ENCODE results near the gene CCT2.
A peak's percentile ranks its signal among the peaks of the same experiment; 100 is the strongest.
"Not testable (repeated sequence)": the region's sequence is repeated elsewhere in the genome, so short reads cannot be mapped to it uniquely, and the experiment has no call there.

The CCT2 gene

DNA sequence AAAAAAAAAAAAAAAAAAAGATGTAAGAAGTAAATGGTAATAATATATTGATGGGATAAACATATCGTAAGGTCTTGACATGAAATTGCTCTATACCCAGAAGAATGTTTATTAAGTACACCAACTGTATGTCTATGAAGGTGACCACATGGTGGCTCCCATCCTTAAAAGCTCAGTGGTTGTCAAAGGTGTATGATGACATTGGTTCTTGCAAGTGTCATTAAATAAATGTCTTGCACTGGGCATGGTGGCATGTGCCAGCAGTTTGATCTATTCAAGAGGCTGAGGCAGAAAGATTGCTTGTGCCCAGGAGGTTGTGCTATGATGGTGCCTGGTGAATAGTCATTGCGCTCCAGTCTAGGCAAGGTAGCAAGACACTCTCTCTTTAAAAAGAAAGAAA lies 10.4 kb downstream of the CCT2 start:
- no peak for DNase-seq

DNA sequence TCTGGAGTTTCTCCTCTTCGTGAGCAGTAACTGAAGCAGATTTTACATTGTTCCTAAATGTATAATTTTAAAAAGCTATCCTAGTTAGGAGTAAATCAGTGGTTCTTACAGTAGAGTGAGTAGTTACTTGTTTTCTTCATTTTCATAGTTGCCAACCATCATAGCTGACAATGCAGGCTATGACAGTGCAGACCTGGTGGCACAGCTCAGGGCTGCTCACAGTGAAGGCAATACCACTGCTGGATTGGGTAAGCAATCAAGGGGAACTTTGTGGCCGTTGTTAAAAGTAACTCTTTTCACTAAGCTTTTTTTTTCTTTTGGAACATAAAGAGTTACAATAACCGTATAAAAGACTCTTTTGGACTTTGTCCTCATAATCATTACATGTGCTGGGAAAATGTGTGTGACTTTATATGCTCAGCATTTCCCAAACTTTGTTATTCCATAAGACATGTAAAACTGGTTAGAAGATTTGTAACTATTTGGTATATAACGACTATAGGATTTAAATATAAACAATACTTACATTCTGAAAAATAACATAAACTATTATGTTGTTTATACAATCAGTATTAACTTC lies 13.0 kb downstream of the CCT2 start:
- no peak for DNase-seq

DNA sequence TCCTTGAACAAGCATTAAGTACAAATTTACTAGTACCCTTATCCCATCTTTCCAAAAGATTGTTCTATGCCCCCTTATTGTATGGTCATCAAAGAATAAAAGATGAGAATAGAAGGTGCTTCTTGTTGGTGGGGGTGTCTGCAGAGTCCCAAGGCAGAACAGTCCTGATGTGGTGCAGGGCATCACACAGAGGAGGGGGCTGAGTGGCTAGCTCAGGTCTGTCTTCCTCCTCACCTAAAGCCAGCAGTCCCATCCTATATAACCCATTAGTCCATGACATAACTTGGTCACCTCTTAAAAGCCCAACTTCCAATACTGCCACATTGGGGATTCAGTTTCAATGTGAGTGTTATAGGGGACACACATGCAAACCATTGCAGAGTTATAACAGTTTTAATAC lies 15.5 kb downstream of the CCT2 start:
- DNase-seq: no peak

DNA sequence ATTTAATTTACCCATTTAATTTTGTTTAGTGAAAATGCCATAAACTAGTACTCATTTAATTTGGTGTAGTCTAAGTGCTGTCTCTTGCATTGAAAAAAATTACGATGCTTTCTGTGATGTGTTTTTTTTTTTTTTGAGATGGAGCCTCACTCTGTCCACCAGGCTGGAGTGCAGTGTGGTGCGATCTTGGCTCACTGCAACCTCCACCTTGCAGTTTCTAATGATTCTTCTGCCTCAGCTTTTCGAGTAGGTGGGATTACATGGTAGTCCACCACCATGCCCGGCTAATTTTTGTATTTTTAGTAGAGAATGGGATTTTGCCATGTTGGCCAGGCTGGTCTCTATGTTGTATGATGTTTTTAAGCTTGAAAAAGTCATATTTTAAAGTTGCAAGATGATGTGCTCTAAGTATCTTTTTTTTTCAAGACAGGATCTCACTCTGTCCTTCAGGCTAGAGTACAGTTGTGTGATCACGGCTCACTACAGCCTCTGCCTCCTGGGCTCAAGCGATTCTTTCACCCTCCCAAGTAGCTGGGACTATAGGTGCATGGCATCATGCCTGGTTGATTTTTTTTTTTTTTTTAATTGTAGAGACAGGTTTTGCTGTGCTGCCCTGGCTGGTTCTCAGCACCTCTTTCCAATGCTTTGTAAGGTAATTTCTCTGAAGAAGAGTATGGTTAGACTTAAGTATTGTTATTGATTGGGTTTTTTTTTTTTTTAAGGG lies 16.9 kb downstream of the CCT2 start:
- no peak for DNase-seq

DNA sequence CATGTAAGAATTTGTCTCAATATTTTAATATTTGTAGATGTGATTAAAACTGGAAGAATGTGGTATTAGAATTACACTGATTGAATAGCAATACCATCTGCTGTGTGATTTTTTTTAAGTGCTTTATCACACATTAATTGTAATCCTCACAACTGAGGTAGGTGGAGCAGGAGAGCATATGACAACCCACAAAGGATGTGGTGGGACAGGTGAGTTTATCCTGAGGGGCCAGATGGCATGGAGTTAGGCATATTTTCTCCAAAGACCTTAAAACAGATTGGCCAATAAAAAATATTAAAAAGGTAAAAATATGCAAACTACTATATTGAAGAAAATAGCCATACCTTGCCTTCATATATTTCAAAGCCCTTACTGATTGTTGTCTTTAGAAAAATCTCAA lies 17.7 kb downstream of the CCT2 start:
- DNase-seq: no peak

DNA sequence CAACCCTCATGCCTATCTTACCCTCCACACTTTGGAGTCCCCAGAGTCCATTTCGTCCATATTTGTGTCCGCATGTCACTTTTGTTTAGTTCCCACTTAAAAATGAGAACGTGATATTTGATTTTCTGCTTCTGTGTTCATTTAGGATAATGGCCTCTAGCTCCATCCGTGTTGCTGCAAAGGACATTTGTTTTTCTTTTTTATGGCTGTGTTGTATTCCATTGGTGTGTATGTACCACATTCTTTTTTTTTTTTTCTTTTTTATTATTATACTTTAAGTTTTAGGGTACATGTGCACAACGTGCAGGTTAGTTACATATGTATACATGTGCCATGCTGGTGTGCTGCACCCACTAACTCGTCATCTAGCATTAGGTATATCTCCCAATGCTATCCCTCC lies 18.3 kb downstream of the CCT2 start:
- DNase-seq: not testable (repeated sequence)

DNA sequence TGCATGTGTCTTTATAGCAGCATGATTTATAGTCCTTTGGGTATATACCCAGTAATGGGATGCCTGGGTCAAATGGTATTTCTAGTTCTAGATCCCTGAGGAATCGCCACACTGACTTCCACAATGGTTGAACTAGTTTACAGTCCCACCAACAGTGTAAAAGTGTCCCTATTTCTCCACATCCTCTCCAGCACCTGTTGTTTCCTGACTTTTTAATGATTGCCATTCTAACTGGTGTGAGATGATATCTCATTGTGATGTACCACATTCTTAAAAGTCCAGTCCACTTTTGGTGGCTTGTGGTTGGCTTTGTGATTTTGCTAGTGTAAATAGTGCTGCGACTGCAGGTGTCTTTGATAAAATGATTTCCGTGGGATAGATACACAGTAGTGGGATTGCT lies 19.0 kb downstream of the CCT2 start:
- DNase-seq: not testable (repeated sequence)

DNA sequence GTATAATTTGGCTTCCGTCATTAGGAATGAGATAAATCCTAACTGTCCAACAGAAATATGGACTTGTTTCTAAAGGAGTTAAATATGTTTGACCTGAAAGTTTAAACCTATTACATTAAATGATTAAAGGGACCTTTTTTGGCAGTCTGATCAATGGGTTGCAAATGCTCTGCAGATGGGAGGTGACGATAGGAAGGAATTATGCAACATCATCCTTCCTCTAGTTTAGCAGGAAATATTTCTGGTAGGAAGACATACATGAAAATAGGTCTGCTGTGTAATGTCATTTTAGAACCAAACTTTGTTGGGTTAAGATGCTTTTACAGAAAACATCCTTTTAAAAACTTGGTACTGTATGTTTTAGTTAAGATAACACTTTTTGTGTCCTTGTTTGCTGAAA lies 22.9 kb downstream of the CCT2 start:
- no peak for DNase-seq

DNA sequence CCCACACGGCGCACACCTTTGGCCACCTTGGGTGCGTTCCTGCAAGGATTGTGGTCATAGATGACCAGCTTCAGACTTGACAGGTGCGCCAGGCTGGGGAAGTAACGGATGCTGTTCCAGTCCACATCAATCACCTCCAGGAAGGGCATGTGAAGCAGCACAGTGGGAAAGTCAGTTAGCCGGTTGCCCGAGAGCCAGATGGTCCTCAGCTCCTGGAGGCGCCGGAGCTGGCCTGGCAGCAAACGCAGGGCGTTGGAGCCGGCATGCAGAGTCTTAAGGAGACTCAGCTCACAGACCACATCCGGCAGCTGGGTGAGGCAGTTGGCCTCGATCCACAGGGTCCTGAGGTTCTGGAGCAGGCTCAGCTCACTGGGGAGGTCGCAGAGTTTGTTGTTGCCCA lies 24.9 kb downstream of the CCT2 start:
- DNase-seq: no peak

DNA sequence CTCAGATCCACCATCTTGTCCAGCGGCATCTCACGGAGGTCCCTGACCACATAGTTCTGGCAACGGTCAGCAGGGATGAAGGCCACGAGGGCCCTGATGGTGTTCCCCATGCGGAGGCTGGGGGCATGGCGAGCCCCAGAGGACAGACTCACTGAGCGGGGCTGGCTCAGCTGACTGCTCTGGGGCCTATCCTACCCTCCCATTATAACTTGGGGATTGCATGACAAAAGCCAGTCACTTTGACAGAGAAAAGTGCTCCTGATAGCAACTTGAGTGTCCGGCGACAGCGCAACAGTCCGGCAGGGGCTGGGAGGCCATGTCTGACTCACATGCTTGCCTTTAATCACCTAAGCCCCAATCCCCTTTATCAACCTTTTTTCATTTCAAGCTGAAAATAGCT lies 25.5 kb downstream of the CCT2 start, which contains the start of gene LRRC10:
Gene LRRC10, minus strand, starts transcription at position 179 of the 400 bp plus-strand sequence. Its CDS starts 69 bp downstream, at position 110.
- no peak for DNase-seq

DNA sequence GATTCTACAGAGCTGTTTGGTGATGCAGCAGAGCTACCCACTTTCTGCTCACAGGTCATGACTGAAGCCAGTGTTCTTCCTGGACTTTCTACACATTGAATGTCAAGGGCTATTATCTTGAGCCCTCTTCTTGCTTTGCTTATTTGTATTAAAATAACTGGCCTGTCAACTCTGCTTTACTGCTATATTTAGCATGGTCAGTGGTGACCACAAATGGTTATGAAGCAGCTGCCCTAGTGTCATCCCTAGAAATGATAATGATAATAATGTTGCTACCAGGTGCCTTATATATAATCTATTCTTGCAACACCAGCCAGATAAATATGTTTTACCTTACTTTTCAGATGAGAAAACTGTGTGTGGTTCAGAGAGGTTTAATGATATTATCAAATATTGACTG lies 28.1 kb downstream of the CCT2 start:
- DNase-seq: no peak

DNA sequence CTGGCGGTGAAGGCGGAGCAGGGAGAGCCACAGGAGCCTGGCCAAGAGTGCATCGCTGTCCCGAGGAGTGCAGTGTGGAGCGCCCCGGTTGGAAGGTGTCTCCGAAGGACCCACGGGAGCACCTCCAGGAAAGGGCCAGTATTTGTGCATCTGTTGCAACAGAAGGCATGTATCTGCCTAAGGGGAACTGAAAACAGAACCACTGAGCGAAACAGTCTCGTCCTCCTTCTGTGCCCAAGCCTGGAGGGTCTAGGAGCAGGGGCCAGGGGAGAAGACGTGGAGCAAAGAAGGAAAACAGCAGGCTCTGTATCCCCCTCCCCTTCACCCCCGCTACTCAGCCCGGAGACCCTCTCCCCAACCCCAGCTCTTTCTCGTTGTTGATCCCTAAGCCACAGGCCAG lies 30.8 kb downstream of the CCT2 start:
- DNase-seq: no peak

DNA sequence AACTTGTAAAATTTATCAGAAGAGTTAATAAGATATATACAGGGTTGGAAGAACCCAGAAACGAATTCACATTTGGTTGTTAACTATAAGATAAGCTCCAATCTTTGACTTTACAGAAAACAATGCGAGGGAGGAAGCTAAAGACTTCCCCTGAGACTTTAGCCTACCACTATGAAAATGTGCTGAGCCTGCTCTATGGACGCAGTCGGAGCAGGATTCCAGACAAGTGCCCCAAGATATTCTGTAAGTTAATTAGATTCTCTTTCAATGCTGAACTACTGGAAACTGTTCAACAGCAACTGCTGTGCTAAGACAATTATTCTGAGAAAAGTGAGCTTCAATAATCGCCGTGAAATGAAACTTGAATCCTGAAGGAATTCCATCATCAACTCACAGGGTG lies 33.8 kb downstream of the CCT2 start:
- DNase-seq: no peak

DNA sequence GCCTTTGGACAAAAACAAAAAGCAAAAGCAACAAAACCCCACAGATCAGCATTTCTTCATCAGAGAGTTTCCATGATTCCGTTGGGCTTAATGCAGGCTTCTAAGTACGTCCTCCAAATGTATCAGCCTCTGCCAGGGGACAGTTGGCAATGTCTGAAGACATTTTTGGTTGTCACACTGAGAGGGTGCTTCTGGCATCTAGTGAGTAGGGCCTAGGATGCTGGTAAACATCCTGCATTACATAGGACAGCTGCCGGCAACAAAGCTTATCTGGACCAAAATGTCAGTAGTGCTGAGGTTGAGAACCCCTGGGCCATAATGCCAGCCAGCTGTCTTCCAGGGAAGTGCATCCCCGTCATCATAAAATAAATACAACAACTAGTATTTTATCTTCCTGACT lies 34.8 kb downstream of the CCT2 start:
- no peak for DNase-seq

DNA sequence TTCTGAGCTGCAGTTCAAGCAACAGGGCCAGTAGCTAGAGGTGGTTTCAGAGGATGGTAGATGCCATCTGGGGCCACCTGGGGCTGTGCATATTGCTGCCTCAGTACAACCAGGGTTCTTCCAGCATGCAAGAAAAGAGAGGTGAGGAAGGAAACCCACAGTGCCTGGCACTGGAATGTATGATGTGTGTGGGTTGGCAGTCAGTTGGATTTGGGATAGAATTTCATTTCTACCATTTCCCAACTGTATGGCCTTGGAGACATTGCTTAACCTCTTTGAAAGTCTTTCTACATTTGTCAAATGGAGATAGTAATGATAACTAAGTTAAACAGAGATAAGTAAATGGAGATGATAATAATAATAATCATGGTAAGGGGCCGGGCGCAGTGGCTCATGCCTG lies 35.7 kb downstream of the CCT2 start:
- no peak for DNase-seq

DNA sequence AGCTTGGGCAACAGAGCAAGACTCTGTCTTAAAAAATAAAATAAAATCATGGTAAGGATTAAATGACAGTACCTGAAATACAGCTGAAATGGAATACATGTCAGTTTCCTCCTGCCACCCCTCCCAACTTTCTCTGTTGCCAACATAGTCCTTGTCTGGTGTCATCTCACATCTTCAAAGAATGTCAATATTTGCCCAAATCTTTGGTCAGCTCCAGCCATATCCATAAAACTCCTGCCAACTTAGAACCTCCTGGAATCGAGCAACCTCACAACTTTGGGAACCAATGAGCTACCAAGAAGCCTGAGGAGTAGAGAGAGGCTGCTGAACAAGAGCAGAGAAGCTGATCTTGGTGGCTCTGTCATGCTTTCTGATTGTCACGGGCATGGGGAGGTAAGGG lies 36.3 kb downstream of the CCT2 start:
- DNase-seq: no peak

DNA sequence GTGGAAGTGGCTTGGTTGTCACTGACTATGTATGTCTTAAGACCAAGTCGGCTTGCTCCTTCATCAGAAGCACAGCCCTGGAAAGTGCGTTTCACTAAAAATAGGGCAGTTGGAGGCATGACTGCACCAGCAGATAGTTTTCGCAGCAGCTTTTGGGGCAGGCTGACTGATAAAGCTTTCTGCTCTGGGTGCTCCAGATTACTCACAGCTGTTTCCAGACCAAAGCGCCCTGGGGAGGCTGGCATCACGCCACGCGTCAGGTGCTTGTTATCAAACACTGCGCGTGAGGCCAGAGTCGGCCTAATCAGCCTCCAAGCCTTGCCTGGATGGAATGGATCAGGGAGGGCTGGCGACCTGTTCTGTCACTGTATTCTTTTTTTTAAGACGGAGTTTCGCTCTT lies 38.7 kb downstream of the CCT2 start:
- DNase-seq: peak; percentile 5 to 6

DNA sequence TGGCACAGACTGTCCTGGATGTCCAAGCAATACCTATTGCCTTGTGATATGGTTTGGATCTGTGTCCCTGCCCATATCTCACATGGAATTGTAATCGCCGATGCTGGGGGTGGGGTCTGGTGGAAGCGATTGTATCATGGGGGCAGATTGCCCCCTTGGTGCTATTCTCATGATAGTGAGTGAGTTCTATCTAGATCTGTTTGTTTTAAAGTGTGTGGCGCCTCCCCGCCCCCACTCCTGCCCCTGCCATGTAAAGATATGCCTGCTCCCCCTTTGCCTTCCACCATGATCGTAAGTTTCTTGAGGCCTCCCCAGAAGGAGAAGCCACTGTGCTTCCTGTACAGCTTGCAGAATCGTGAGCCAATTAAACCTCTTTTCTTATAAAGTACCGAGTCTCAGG lies 42.2 kb downstream of the CCT2 start:
- no peak for DNase-seq

DNA sequence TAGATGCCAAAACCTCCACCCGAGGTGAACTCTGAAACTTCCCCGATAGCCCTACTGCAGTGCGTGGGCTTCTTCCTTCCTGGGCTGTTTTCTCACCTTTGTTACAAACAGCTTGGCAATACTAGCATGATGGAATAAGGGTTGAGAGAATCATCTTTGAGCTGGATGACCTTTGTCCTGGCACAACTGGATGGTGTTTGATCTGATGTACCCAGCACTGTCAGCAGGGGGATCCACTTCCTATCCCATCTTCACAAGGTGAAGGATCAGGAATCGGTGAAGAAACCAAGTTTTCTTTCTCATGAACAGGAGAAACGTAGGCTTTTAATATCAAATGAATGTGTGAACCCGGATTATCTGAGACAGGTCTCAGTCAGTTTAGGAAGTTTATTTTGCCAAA lies 44.9 kb downstream of the CCT2 start:
- DNase-seq: no peak

DNA sequence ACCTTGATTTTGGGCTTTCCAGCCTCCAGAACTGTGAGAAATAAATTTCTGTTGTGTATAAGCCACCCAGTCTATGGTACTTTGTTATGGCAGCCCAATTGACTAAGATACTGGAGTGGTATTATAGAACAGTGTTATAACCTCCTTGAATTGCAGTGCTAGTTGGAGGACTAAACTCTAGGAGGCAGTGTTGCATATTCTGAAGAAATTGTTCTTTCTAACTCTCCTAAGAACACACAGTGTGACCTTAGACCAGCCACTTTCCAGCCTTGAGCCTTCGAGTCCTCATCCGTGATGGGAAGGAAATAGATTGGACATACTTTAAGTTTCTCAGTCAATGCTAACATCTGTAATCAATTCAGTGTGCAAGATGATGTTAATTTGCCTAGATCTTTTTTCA lies 47.8 kb downstream of the CCT2 start:
- DNase-seq: no peak

DNA sequence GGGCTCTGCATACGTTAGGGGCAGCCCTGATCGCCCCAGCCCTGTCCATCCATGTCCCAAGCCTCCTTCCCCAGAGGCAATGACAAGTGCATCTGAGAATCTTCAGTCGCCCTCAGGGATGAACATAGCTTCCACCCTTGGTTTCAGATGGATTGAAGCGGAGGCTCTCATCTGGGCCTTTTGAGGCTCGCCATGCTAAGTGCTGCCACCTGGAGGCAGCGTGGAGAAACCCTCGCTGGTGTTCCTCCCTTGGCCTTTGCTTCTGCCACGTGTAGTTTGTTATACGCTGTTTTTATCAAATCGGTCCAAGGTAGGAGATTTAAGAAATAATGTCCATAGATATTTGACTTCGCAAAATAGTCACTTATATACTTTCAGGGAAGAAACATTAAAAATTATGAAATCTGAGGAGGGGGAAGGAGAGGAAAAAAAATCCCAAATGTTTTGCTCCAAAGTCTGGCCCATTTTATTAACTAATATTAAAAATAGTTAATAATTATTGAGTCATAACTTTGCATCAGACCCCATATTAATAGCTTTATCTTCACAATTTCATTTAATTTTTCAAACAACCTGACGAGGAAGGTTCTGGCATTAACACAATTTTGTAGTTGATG lies 54.2 kb downstream of the CCT2 start:
- DNase-seq: peak; percentile 71 to 76

DNA sequence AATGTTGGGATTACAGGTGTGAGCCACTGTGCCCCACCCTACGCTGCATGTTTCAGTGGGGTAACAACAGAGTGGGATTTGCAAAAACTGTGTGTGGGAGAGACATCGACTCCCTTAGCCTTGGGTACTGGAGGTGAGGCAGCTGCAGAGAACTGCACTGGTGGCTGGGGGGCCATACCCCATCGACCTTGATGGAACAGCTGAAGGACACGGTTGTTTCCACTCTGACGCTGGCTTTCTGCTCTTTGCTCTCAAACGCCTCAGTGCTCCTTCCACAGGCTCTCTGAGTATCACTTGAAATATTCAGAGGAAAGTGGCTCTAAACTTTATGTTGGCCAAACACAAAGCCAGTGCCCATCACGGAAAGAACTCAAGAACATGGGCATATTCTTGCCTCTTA lies 56.3 kb downstream of the CCT2 start:
- no peak for DNase-seq

DNA sequence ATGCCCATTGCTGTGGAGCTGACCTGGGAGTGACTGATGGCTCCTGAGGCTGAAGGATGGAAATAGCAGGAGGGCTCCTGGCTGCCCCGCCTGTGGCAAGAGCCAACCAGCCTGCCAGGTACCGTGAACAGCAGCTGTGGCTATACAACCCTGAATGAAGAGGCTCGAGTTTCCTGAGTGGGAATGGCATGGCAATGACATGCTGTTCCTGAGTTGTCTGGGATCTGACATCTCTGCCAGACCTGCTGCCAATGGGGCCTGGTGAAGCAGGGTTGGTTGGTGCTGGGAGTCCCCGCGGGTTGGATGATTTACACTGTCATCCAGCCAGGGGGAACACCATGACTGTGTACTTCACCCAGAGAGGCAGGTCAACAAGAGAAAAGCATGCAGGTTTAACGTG lies 57.3 kb downstream of the CCT2 start:
- no peak for DNase-seq

DNA sequence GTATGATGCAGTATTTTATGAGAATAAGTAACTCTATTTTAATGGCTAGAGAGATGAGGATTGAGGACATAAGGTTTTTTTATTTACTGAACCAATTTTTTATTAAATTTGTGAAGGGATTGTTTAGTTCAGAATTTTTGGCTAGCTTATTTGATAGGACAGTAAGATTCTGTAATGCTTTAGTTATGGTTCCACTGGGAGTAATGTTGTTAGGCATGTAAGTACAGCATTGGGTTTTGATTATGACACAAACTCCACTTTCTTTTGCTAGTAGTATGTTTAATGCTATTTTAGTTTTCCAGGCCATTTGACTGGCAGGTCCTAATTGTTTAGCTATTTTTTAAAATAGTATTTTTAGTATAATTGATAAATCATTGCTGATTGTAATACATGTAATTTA lies 59.3 kb downstream of the CCT2 start:
- DNase-seq: no peak

DNA sequence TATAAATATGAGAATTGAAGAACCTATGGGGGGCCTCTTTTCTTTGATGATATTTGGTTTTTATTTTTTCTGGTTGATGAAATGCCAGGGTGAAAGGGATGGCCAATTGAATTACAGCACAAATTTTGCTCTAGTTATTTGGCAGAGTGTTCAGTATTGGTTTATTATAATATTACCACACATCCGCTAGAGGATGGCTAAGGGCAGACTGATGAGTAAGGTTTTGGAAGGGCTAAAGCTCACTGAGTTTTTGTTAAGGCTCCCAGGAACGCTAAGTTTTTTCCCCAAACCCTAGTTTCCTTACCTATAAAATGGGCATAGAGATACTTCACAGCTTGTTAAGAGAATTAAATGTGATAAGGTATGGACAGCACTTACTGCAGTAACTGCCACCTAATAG lies 59.8 kb downstream of the CCT2 start:
- no peak for DNase-seq

Measured in SHP77 (cell line).